Muscle layer of colon (tissue), 2 donors: ENCODE results near the gene AK1.
"Not testable (repeated sequence)": the region's sequence is repeated elsewhere in the genome, so short reads cannot be mapped to it uniquely, and the experiment has no call there.

ENCODE experiments used
- H3K27ac ChIP-seq: one replicate; pipeline ENCODE4 v1.7.0; 2013; ENCODE audit warnings: low read depth, mild to moderate bottlenecking, low read length, moderate library complexity
- H3K27me3 ChIP-seq, 2 donors: one replicate each; pipeline ENCODE4 v1.7.0; 2013; ENCODE audit warnings: low read length in 2 of 2, mild to moderate bottlenecking in 2 of 2; ENCODE audit not compliant: insufficient read depth in 2 of 2, control insufficient read depth in 1 of 2
- H3K36me3 ChIP-seq: one replicate; pipeline ENCODE4 v1.7.0; 2013; ENCODE audit warnings: mild to moderate bottlenecking, low read length; ENCODE audit not compliant: insufficient read depth
- H3K4me1 ChIP-seq: one replicate; pipeline ENCODE4 v1.7.0; 2013; ENCODE audit warnings: mild to moderate bottlenecking, low read length; ENCODE audit not compliant: insufficient read depth
- H3K4me3 ChIP-seq, 2 donors: one replicate each; pipeline ENCODE4 v1.7.0; 2013; ENCODE audit warnings: low read length in 2 of 2, low read depth in 1 of 2, mild to moderate bottlenecking in 1 of 2, moderate library complexity in 1 of 2
- H3K9ac ChIP-seq: one replicate; pipeline ENCODE4 v1.7.0; 2013; ENCODE audit warnings: low read length
- H3K9me3 ChIP-seq: one replicate; pipeline ENCODE4 v1.7.0; 2013; ENCODE audit warnings: mild to moderate bottlenecking, low read length
- donor health status: abdominal sarcoma.
- donor health status: Adenocarcinoma of cecum.

Gene AK1

DNA sequence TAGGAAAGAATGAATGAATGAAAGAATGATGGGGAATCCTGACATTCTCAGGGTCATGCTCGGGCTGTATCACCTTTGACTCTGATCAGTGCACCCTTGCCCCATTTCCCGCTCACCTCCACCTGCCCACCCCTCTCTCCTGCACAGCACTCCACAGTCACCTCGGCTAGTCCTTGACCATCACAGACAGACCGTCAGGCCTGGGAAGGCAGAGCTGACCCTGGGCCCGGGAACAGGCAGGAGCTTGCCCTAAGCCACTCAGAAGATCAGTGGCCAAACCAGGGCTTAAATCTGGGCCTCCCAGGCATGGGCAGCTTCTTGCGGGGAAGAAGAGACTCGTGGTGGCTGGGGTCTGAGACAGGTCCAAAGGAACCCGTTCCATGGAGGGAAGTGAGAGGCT lies 18.3 kb upstream of the AK1 start:
- Histone ChIP-seq H3K27me3 (no peaks in the 10 kb centered on the region), H3K9me3 (peaks cover 5% of the 10 kb centered on the region), H3K36me3 (peaks cover 42% of the 10 kb centered on the region), H3K4me1 (peaks cover 25% of the 10 kb centered on the region), H3K9ac (no peak overlapping the region), H3K27ac (no peak overlapping the region), H3K4me3 (no peak overlapping the region)

DNA sequence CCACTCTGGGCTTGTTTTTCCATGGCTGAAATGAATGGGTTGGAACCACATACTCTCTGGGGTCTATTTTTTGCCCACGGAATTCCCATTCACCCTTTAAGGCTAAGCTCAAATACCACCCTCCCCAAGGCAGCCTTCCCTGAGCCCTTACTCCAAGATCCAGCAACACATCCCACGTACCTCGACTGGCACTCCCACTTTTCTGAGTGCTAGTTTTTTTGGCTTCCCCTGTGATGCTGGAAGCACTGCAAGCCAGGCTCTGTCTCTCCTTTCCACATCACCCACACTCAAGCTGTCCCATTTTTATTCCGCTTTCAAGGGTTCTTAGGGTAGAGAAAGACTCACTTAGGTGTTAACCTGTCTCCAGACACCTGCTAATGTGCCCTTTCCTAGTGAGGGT lies 15.9 kb upstream of the AK1 start:
- Histone ChIP-seq H3K36me3 (peaks cover 53% of the 10 kb centered on the region), H3K9ac (no peak overlapping the region), H3K27me3 (no peaks in the 10 kb centered on the region), H3K4me1 (peaks cover 17% of the 10 kb centered on the region), H3K4me3 (no peak overlapping the region), H3K9me3 (peaks cover 5% of the 10 kb centered on the region), H3K27ac (no peak overlapping the region)

DNA sequence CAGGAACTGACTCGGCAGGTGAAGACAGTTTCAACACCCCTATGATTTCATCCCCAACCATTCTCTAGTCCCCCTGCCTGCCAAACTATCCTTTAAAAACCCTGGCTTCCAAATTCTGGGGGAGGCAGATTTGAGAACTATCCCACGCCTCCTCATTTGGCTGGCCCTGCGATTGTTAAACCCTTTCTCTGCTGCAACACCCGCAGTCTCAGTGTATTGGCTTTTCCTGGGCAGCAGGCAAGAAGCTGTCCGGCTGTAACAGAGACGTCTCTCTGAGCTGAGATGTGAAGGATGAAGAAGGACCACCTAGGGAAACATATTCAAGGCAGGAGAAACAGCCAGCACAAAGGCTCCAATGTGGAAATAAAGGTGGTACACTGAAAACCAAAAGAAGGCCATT lies 15.4 kb upstream of the AK1 start:
- no peak overlapping the region for H3K27ac ChIP-seq
- H3K4me1 ChIP-seq = peaks cover 15% of the 10 kb centered on the region
- no peak overlapping the region for H3K9ac ChIP-seq
- peaks cover 56% of the 10 kb centered on the region for H3K36me3 ChIP-seq
- no peaks in the 10 kb centered on the region for H3K27me3 ChIP-seq
- no peak overlapping the region for H3K4me3 ChIP-seq
- H3K9me3 ChIP-seq = peaks cover 5% of the 10 kb centered on the region

DNA sequence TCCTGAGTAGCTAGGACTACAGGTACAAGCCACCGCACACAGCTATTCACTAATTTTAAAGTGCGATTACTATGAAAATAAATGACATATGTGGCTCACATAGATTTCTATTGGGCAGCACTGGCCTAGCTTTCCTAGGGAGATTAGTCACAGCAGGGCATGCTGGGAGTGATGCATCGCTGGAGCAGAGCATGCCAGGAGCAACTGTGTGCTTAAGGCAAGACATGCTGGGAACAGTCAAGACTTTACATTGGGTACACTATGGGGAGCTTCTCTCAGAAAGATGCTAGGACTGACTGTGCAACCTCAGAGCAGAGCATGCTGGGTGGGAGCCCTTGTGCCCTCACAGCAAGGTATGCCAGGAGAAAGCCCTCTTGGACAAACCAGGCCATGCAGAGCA lies 12.6 kb upstream of the AK1 start:
- Histone ChIP-seq H3K27ac (no peak overlapping the region), H3K9ac (no peak overlapping the region), H3K4me3 (no peak overlapping the region), H3K27me3 (no peaks in the 10 kb centered on the region), H3K9me3 (peaks cover 5% of the 10 kb centered on the region), H3K36me3 (peaks cover 68% of the 10 kb centered on the region), H3K4me1 (no peaks in the 10 kb centered on the region)

DNA sequence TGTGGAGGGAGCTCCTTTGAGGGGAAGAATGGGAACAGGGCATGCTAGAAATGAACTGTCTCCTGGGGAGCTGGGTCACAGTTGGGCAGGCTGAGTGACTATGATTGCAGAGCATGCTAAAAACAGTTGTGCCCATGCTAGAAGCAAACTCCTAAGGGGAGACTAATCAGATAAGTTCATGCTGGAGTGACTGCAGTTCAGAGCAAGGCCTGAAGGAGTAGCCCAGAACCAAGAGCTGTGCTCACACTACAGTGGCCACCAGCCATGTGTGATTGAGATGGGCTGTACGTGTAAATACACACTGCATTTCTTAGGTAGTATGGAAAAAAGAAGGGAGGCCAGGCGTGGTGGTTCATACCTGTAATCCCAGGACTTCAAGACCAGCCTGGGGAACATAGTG lies 10.3 kb upstream of the AK1 start:
- no peak overlapping the region for H3K9ac ChIP-seq
- no peaks in the 10 kb centered on the region for H3K27me3 ChIP-seq
- H3K4me1 ChIP-seq = no peaks in the 10 kb centered on the region
- no peak overlapping the region for H3K27ac ChIP-seq
- H3K36me3 ChIP-seq = peaks cover 46% of the 10 kb centered on the region
- no peaks in the 10 kb centered on the region for H3K9me3 ChIP-seq
- no peak overlapping the region for H3K4me3 ChIP-seq

DNA sequence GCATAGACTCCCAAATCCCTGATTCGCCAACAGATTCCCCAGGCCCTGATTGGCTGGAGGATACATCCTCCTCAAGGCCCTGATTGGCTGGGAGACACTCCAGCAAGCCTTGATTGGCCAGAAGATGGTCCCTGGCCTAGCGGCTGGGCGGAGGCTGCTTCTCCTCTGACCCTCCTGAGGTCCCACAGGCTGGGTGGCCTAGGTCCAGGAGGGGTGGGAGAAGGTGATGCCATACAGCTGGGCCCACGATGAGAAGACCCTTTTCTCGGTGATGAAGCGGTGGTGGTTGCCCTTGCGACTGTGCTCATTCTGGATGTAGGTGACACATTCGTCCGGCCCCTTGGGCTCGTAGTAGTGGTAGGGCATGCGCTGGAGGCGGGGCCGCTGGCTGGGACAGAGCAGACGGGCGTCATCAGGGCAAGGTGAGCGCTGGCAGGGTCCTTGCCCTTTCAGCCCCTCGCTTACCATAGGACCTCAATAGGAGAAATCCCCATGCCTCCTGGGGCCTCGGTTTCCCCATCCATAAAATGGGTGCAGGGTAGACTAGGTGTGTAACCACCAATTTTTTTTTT lies 9.0 kb upstream of the AK1 start:
- no peak overlapping the region for H3K9ac ChIP-seq
- no peak overlapping the region for H3K27ac ChIP-seq
- H3K4me3 ChIP-seq = no peak overlapping the region
- H3K9me3 ChIP-seq = no peaks in the 10 kb centered on the region
- H3K27me3 ChIP-seq = no peaks in the 10 kb centered on the region
- H3K36me3 ChIP-seq = peaks cover 40% of the 10 kb centered on the region
- no peaks in the 10 kb centered on the region for H3K4me1 ChIP-seq

DNA sequence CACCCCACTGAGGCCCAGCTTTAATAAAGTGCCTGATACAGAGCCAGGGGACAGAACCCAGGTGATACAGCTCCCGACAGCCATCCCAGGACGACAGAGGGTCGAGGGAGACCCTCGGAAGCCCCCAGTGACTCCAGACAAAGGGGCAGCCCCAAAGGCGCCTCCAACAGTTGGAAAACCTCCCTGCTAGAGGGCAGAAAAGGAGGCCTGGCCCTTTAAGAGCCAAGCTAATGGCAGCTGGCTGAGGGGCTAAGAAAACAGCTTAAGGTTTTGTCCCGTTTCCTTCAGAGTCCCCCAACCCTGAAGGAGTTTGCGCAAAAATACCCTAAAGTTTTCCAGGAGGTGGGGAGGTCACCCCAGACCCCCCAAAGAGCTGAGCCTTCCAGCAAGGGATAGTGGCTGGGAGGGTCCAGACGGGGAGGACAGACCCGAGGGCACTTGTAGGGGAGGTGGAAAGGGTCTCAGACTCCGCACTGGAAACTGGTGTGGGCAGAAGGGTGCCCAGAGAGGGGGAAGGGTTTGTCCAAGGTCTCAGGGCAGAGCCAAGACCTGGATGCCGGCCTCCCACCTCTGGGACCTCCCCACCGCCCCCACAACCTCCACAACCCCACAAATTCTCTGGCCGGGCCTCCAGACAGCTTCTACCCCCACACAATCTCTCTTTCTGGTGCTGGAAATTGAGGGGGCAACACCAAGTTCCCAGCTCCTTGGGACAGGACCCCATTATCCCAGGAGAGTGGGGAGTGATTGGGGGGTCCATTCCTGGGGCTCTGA lies 8.2 kb upstream of the AK1 start:
- Histone ChIP-seq H3K9ac (no peak overlapping the region), H3K27me3 (no peaks in the 10 kb centered on the region), H3K36me3 (peaks cover 35% of the 10 kb centered on the region), H3K4me3 (no peak overlapping the region), H3K27ac (no peak overlapping the region), H3K9me3 (no peaks in the 10 kb centered on the region), H3K4me1 (no peaks in the 10 kb centered on the region)

DNA sequence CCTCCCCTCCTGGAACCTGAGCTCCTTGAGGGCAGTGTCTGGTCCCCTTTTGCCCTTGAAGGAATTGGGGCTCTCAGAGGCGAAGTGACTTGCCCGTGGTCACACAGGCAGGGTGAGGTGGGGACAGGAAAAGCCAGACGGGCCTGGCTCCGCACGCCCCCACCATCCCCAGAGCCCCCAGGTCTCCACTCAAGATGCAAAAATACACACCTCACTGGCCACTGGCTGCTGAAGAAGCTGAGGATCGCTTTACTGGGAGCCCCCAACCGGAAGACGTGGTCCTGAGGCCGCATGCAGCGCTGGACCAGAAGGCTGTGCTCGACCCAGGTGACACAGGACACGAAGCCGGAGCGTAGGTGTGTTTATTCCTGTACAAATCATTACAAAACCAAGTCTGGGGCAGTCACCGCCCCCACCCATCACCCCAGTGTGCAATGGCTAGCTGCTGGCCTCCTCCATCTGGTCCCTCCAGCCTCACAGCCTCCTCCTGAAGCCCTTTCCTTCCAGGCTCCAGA lies 7.6 kb upstream of the AK1 start:
- Histone ChIP-seq H3K4me1 (no peaks in the 10 kb centered on the region), H3K9ac (no peak overlapping the region), H3K4me3 (no peak overlapping the region), H3K27me3 (no peaks in the 10 kb centered on the region), H3K36me3 (peaks cover 28% of the 10 kb centered on the region), H3K27ac (no peak overlapping the region), H3K9me3 (no peaks in the 10 kb centered on the region)

DNA sequence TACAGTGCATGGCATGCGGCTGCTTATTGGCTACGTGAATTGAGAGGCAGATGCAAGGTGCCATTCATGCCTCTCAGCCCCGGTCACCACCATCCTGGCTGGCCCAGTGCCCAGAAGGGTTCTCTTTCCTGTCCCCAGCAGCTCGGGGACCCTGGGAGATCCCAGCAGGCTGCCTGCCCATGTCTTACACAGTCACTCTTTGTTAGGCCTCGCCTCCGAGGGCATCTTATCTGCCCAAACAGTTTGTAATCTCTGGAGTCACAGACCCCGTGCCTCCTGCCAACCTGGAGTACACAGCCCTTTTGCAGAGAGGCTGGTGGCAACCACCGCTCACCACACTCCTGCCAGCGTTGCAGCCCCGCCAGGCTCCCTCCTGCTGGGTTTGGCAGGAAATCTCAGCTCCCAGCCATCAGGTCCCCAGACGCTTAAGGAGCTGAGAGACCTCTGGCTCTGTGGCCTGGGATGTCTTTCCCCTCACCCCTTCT lies 7.0 kb upstream of the AK1 start:
- Histone ChIP-seq H3K27ac (no peak overlapping the region), H3K36me3 (peaks cover 25% of the 10 kb centered on the region), H3K9ac (no peak overlapping the region)

DNA sequence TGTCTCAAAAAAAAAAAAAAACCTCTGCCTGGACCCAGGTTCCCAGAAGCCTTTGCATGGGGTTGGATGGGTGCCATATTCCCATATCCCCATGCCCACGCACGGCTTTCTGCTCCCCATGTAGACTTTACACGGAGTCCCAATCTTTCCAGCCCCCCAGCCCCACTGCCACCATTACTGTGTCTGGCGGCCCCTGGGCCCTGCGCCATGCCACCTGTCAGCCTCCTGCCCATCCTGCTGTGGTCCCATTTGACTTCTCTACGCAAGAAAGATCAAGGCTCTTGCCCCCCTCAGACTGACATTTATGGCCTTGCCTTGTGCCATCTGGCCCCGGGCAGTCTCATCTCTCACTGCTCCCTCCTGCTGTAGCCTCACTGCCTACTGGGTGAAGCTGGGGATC lies 6.5 kb upstream of the AK1 start:
- no peaks in the 10 kb centered on the region for H3K4me1 ChIP-seq
- no peaks in the 10 kb centered on the region for H3K27me3 ChIP-seq
- H3K4me3 ChIP-seq = no peak overlapping the region
- H3K9ac ChIP-seq = no peak overlapping the region
- peaks cover 25% of the 10 kb centered on the region for H3K36me3 ChIP-seq
- H3K27ac ChIP-seq = no peak overlapping the region
- no peaks in the 10 kb centered on the region for H3K9me3 ChIP-seq

More for the DNA sequence above, 7.0 kb upstream of the AK1 start:
- Histone ChIP-seq H3K27me3 (no peaks in the 10 kb centered on the region), H3K9me3 (no peaks in the 10 kb centered on the region), H3K4me1 (no peaks in the 10 kb centered on the region), H3K4me3 (no peak overlapping the region)

DNA sequence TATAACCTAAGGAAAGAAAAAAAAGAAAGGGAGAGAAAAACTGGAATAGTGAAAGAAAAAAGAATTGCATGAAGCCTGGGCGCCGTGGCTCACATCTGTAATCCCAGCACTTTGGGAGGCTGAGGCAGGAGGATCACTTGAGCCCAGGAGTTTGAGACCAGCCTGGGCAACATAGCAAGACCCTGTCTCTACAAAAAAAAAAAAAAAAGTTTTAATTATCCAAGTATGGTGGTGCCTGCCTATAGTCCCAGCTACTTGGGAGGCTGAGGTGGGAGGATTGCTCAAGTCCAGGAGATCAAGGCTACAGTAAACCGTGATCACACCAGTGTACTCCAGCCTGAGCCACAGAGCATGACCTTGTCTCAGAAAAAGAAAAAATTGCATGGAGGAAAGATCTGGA lies 4.2 kb upstream of the AK1 start:
- not testable (repeated sequence) for H3K9ac ChIP-seq, H3K27ac ChIP-seq, H3K27me3 ChIP-seq, H3K4me3 ChIP-seq, H3K9me3 ChIP-seq
- Histone ChIP-seq H3K4me1 (peaks cover 14% of the 10 kb centered on the region), H3K36me3 (peaks cover 11% of the 10 kb centered on the region)

DNA sequence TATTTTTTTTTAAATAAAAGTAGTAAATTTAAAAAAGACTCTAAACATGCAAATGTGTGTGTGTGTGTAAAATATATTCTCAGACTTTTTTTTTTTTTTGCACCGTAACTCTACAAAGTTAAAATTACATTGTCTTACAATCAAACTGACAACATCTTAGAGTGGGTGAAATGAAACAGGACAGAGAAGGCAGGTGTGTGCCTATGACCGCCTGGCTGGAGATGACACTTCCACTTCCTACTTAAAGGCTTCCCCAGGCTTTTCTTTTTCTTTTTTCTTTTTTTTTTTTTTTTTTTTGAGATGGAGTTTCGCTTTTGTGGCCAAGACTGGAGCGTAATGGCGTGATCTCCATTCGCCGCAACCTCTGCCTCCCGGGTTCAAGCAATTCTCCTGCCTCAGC lies 2.7 kb upstream of the AK1 start:
- peaks cover 30% of the 10 kb centered on the region for H3K4me1 ChIP-seq
- no peaks in the 10 kb centered on the region for H3K36me3 ChIP-seq

More for the DNA sequence above, 2.7 kb upstream of the AK1 start:
- no peak overlapping the region for H3K9ac ChIP-seq
- no peaks in the 10 kb centered on the region for H3K27me3 ChIP-seq
- no peak overlapping the region for H3K27ac ChIP-seq
- H3K9me3 ChIP-seq = no peaks in the 10 kb centered on the region
- H3K4me3 ChIP-seq = no peak overlapping the region
